GM21526 (cell line): ENCODE measurements around the gene SYT1.

Experiments
- ATAC-seq: cut with Tn5 transposase; IDR thresholded peaks from one replicate; pipeline ENCODE4 v1.9.1; 2021; ENCODE audit warnings: moderate library complexity; ENCODE audit not compliant: unreplicated experiment, low FRiP score

Gene SYT1

DNA sequence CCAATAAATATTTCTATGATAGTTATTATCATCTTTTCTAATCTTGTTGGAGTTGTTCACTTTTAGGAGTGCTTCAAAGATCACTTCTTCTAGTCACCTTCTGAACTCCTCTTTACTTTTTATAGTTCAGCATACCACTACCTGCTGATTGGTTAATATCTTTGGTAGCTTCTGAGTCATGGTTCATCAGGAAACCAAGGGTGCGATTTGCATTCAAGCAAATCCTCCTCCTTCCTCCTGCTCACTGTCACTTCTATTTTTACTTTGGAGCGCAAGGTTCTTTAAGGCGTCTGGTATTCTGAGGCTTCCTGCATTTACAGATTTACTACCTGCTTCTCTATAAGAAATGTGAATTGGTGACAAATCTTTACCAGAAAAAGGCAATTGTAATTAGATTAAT, 24.0 kb downstream of the SYT1 start:
- peak; percentile 98 for ATAC-seq

DNA sequence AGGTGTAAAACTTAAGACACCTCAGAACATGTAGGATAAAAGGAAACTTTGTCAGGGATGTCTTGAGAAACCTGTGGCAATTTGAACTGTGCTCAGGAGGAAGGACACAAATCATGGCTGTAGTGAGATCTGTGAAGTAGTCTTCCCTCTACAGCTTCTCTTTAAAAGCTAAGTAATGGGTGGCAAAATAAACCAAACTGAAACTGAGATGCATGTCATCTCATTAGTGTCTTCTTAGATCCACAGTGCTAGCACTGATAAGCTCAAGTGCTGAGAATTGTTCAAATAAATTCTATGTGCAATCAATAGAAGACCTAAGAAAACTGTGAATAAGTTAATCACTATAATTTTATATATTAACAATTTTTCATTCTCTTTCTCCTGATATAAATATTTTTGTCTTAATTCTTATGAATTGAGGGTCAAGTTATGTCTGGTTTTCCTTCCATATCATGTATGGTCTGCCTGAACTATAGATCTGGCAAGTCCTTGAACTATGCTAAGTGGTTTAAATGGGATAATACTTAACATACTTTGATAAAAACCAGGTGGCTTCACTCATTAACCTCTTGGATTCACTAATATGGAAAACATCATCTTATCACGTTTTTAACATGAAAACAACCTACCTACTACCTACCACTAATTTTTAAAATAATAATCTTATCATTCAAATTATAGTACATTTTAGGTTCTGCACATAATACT, 27.2 kb downstream of the SYT1 start:
- no peak for ATAC-seq

DNA sequence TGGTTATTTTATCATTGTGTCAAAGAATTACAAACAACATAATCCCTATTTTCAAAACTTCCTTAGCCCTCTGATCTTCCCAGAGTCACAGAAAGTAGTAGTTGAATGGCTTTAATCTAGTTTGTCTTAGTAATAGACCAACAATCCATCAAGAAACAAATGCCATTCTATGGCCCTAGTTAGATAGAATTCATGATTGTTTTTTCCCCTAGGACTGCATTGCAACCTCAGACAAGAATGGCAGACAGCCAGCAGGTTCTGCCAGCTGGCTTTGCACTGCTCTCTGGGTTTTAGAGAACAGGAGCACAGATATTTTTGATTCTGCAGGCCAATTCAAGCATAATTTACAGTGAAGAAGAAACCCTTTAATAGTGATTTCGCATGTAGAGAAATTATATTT, 33.8 kb downstream of the SYT1 start:
- ATAC-seq = no peak

DNA sequence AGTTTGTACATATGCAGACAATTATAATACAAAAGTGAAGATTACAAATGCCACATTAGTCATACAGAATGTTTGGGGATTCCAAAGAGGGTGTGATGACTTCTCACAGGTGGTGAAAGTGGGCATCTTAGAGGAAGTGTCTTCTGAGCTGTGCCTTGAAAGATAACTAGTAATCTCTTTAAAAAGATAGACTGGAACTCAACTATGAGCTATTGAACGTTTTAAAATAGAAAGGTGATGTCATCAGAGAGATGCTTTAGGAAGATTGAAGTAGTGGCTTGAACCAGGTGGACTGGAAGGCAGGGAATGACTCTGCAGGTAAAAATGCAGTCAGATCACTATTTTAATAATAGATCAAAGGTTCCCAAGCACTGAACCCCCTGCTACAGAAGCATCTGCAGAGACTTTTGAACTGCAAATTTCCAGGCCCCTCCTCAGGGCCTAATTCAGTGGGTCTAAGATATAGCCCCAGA, 50.3 kb downstream of the SYT1 start:
- no peak for ATAC-seq

DNA sequence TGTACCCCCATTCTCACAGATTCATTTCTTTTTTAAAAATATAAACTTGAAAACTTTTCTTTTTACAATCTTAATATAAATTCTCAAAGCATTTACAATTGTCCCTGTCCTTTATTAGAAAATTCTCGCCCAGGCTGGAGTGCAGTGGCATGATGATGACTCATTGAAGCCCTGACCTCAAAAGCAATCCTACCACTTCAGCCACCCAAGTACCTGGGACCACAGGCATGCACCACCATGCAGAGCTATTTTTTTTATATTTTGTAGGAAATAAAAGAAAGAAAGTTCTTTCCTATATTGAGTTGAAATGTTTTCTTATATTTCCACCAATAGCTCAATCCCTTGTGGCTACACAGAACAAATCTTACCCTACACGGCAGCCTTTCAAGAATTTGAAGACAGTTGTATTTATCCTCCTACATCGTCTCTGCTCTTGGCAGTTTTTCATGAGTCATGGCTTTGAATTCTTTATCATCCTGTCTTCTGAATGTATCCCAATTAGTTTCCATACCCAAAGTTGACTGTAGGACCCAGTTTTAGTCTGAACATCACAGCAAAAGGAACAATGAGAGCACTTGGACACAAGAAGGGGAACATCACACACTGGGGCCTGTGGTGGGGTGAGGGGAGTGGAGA, 52.4 kb downstream of the SYT1 start:
- no peak for ATAC-seq

DNA sequence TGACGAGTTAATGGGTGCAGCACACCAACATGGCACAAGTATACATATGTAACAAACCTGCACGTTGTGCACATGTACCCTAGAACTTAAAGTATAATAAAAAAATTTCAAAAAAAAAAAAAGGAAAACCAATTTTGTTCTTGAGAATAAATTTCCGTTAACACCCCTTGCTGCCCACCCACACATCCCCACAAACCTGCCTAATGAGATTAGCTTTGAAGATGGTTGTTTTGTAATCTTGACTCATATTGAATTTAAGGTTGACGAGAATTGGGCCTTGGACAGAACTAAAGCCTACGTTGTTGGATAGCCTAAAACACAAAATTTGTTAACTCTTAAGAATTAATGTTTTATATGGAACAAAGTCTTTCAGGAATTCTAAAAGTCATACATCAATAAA, 52.9 kb downstream of the SYT1 start:
- ATAC-seq = no peak

DNA sequence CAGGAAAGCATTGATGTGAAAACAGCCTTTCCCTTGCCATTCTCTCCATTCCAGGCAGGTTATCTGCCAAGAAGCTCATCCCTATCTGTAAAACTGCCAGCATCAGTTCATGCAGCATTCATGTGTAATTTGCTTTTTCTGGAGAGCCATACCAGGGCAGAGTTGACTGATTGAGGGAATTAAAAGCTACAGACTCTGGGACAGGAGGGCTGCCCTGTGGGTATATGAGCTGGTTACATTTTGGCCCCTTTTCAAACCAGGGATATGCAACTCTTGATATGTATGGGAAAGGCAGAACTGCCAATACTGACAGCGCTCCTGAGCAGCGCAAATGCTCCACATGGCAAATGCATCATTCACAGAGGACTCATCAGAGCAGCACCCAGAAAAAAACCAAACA, 53.7 kb downstream of the SYT1 start:
- ATAC-seq = no peak

DNA sequence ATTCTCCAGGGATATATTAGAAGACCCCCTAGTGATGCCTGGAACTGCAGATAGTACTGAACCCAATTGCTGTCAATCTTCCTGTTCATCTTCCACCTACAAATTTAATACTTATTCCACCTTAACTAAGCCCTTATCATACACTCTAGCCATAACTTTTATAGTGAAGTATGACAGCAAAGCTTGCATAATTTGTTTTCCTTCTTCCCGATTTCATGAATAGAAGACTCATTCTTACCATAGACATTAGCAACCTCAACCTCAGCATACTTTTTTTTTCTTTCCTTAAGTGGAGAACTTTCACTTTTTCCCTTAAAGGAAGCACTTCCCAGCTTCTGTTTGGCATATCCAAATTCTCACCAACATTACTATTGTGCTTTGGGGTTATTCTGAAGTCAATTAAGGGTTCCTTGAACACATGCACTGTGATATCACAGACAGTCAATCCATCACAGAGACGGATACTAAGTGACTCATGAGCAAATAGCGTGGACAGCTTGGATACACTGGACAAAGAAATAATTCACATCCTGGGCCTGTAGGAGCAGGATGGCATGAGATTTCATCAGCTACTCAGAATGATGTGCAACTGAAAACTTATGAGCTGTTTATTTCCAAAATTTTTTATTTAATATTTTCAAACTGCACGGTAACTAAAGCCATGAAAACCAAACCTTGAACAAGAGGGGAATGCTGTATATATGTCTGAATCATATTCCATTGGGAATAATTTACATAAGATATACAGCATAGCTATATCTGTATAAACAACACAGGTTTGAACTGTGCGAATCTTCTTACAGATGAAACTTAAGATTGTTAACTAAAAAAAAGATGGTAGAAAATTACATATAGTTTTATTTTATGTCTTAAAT, 63.9 kb downstream of the SYT1 start:
- ATAC-seq = no peak

DNA sequence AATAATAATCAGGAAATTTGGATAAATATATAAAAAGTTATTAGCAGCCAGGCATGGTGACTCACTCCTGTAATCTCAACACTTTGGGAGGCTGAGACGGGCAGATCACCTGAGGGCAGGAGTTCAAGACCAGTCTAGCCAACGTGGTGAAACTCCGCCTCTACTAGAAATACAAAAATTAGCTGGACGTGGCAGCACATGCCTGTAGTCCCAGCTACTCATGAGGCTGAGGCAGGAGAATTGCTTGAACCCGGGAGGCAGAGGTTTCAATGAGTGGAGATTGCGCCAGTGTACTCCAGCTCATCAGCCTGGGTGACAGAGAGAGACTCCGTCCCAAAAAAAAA, 64.5 kb downstream of the SYT1 start:
- no peak for ATAC-seq

DNA sequence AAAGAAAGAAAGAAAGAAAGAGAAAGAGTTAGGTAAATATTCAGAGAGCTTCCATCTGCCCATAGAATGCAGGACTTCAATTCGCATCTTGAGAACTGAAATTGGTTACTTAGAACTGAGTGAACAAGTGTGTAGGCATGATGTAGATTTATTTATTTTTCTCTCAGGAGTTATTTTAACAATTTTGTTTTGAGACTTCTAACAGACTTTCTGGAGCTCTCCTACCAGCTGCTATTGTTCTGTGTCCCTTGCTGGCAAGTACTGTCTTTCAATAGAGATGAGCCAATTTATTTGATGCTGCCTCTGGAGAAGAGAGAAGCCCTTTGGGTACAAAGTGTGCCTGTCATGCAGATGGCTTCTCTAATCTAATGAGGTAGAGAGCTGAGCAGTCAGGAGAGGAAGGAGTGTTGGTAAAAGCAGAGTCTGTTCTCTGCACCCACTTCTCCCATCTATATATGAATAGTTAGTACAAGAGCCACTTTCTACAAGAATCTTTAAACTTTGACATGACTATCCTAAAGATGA, 67.0 kb downstream of the SYT1 start:
- ATAC-seq = no peak

DNA sequence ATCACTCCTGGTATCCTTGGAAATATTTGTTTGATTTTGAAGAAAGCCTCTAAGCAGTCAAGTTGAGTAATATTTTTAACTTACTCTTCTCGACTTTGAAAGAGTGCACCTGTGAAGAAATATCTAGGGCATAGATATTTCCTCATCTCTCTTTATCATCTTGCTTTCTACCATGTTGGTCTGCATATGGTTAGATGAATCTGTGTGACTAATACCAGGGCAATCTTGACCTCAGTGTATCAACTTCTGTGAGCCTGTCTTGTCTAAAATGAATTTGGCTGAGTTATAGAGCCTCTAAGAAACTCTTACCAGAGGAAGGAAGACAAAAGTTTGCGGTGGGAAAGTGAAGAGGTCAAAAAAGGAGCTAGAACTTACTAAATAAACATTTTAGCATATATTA, 68.4 kb downstream of the SYT1 start:
- ATAC-seq = no peak

DNA sequence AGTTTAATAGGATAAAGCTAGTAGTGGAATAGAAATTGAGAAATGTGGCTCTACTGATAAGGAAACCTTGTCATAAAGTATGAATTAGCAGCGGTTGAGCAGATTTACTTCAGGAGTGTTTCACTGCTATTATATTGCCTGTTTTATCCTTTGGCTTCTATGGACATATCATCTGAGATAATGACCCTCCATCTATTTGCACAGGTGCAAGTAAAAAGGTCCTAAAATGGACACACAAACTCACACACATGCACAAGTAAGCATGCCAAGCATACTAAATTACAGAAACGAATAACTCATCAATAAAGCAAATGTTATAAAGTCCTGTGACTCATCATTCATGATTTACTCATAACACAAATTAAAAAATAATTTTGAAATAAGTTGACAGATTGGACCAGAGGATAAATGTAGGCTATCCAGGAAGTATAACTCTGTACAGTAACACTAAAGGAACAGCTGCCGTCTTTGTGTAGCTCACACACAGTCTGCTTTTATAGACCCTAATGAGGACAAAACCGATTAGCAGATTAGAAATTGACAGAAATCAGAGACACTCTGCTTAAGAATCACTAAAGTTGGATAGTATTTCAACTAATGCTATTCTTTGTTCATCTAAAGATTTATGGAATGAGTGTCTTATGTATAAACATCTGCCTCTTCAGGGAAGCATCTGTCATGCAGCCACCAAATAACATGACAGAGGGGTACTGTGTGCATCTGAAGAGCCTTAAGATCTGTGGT, 73.9 kb downstream of the SYT1 start:
- ATAC-seq = no peak

DNA sequence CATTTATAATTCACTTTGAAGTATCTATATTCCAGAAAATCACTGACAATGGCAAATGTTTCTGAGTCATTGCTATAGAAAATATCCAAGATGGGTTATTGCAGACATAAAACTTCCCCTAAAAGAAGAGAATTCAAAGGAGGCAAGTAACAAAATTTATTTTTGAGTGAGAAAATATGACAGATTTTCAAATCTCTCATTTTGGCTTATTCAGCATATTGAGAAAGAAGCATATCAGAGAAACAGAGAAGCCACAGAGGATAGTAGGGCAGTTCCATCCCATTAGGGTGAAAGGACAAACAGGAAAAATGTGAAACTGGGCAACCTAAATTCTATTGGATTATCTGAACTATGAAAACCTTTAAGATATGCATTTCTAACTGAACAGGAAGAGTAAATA, 85.0 kb downstream of the SYT1 start:
- ATAC-seq = no peak

DNA sequence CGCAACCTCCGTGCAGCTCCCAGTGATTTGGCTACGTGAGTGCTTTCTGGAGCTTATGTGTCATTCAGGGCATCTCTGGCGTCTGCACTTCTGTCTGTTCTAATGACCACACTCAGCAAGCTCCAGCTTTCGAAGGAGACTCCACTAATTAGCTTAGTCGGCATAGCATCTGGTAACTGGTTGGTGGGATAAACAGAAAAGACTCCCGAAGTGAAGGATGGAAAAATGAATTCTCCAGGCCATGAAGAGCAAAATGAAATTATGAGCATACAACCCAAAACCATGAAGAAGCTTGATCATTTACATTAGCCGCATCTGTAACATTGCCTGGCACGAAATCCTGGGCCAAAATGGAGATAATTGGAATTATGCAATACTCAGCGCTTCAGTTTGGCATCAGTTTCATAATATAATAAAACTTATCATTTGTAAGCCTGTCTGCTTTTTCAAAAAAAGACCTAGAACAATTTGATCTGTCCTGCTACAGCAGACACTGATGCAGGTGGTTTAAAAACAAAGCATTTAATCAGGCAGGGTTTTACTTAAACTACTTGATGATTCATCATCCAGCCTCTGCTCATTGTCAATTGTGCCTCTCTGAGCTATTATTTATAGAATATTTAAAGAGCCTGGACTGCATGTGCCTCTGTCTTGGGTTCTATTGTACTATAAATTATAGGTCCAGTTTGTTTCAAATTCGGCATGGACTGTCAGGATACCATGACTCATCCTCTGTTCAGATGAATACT, 87.4 kb downstream of the SYT1 start:
- ATAC-seq = no peak

DNA sequence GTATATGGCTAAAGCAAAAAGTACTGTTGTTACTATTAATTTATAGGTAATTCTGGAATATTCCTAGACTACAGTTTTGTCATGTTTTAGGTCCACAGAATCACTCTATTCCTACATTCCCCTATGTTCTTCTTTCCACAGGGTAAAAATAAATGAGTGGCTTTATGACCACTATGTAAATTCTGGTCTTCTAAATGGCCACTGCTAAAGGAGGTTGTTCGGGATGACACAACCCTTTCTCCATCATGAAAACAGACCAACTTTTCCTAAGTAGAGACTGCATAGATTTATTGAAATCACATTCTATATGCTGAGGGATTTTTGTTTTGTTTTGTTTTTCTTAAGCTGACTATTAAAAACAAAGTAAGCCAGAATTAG, 88.0 kb downstream of the SYT1 start:
- ATAC-seq = no peak

DNA sequence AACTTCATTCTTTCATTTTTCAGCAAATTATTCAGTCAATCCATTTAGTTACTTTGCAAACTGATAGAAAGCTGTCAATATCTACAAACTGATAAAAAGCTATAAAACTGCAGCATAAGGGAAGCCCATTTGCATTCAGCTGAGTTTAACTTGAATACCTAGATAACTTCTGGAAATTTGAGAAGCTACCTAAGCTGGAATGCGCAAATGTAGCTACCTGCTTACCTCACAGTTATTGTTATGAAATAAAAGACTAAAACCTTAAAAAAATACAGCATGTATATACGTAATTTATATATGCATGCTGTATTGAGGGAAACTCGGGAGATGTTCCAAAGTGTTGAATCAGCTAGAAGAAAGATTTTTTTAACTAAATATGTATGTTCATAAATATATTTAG, 94.4 kb downstream of the SYT1 start:
- no peak for ATAC-seq

DNA sequence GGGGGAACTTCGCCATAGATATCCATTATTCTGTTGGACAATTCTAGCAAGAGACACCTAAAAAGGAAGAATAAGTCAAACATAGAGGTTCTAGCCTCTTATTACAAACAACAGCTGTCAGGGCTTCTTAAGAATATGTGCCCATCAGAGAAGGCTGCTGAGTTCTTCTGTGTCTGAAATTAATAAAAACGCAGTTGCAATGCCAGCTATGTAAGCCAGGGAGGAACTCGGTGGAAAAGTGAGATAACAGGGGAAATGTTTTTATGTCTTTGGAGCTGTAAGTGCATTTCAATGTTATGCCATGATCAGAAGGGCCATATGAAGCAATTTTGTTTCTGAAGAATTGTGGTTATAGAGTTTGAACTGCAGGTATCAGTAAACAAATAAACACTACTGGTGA, 95.0 kb downstream of the SYT1 start:
- no peak for ATAC-seq

DNA sequence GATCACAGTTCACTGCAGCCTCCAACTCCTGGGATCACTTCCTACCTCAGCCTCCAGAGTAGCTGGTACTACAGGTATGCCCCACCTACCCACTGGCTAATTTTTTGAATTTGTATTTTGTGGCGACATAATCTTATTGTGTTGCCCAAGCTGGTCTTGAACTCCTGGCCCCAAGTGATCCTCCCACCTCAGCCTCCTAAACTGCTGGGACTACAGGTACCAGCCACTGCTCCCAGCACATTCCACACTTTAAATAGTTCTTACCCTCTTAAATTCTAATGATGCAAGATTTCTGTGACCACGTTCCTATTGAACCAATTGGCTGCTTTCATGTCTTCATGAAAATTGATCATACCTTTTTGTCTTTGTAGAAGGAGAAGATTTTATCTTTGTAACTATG, 96.6 kb downstream of the SYT1 start:
- ATAC-seq = no peak

DNA sequence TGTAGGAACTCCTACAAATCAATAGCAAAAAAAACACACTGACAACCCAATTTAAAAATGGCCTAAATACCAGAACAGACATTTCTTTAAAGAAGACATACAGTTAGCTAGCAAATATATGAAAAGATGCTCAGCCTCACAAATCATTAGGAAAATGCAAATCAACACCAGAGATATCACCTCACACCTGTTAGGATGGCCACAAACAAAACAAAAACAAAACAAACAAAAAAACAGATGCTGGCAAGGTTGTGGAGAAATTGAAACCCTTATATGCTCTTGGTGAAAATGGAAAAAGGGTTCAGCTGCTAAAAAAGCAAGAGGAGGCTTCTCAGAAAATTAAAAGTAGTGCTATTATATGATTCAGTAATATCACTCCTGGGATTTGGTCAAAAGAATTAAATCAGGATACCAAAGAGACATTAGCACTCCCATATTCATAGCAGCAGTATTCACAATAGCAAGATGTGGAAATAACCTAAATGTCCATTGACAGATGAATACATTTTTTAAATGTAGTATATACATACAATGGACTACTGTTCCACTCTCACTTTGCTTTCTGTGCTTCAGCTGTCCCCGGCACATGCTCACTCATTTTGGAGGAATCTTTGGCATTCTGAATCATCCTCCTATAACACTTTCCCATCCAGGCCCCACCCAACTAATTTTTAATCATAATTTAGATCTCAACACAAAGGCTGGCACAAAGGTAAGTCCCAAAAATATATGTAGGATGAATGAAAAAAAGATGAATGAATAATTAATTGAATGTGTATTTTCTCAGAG, 99.1 kb downstream of the SYT1 start:
- no peak for ATAC-seq
